ENCODE measurements around the gene TCTN1. TPM values are rescaled to one million over a fixed set of nuclear protein-coding genes. Genes with fewer than 3 reads are reported as not detected.

TCTN1 gene
- total and polyA plus RNA-seq, 2 of the 4 experiments (the other 2 are of a cell fraction), result 11.7 to 18.8 TPM

DNA sequence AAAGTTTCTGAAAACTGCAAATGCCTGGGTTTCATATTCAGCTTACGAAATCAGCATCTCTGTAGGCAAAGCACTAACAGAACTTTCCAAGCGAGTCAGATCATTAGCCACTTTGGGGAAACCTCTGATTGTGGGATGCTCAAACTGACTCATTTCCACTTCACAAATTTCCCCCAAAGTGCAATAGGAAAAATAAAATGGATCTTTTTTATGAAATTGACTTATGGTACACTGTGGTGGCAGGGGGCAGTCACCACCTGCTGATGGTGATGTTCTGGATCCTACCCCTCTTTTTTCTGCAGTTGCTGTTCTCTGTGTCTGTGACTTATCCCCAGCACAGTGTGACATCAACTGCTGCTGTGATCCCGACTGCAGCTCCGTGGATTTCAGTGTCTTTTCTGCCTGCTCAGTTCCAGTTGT is 5.6 kb downstream of the TCTN1 start:
- POLR2A ChIA-PET (ENCODE audit: unreplicated experiment), result no interaction called here
- in situ Hi-C loops (cut with MboI; ENCODE audit: low sequenced_read_pairs) (loop anchor here (10.0 kb wide), 1 partner anchor 265 kb away; no protein-coding TSS in a partner anchor), intact Hi-C loops (cut with micrococcal nuclease) (no loop called here), dilution Hi-C loops (cut with HindIII; ENCODE audit: low sequenced_read_pairs, unreplicated experiment) (no loop called here)
- H3K4me1 ChIP-seq (ENCODE audit: control insufficient read depth, insufficient read depth, low read length), result no peaks in the 10 kb centered on the region
- peaks cover 2% of the 10 kb centered on the region in 2 experiments for H3K79me1 ChIP-seq (ENCODE audit: low read depth in 1 of 2, low read length in 2 of 2)
- no peaks in the 10 kb centered on the region for H3K9me1 ChIP-seq (ENCODE audit: insufficient read depth, low read length)
- H3K9ac ChIP-seq (ENCODE audit: low read depth, low read length), result no peak overlapping the region
- H3K36me3 ChIP-seq (ENCODE audit: control insufficient read depth, insufficient read depth, low read length), result peaks cover 2% of the 10 kb centered on the region; the same call in 1 of the 2 replicates
- no peak overlapping the region for H3K18ac ChIP-seq (ENCODE audit: low read depth, low read length)
- H4K5ac ChIP-seq (ENCODE audit: low read depth, low read length), result no peak overlapping the region
- no peaks in the 10 kb centered on the region for H3K9me3 ChIP-seq (ENCODE audit: control insufficient read depth, insufficient read depth, low read length)
- H3K4me2 ChIP-seq (ENCODE audit: low read depth, low read length), result no peak overlapping the region
- no peak overlapping the region for H3K56ac ChIP-seq (ENCODE audit: extremely low read depth, insufficient read depth, low read length)
- H2AK9ac ChIP-seq (replicated peaks; ENCODE audit: low read depth, low read length, poor library complexity), result no peak overlapping the region
- H4K8ac ChIP-seq (ENCODE audit: low read depth in 2 of 2, low read length in 2 of 2), result no peak overlapping the region
- H2BK5ac ChIP-seq (ENCODE audit: low read depth, low read length, poor library complexity, severe bottlenecking), result no peak overlapping the region
- no peak overlapping the region for H4K91ac ChIP-seq (ENCODE audit: insufficient read depth, low read depth, low read length)
- peak; percentile 27; the same call in 1 of the 2 replicates for ATAC-seq (ENCODE audit: low read depth)
- CTCF ChIA-PET, result interaction anchor here (0.7 kb wide), 1 partner anchor 21 kb away, joined by 3 read pairs; no protein-coding TSS in a partner anchor
- H3K27ac ChIP-seq (ENCODE audit: insufficient read depth, low read length), result no peak overlapping the region
- H4K20me1 ChIP-seq (ENCODE audit: insufficient read depth, low read length), result no peaks in the 10 kb centered on the region
- H3K4me3 ChIP-seq (ENCODE audit: insufficient read depth, low read depth, low read length), result no peak overlapping the region
- BruUV-seq (replicated peaks), result no TSS peak
- H2AFZ ChIP-seq (replicated peaks; ENCODE audit: low read length, poor library complexity), result no peak overlapping the region
- WGBS, 2 experiments (ENCODE audit: extremely low coverage in 2 of 2, insufficient read length in 1 of 2), result no CpG with 5 or more reads among the region's 4 CpGs
- H2BK20ac ChIP-seq (ENCODE audit: low read depth, low read length), result no peak overlapping the region
- no peak overlapping the region for H3K23ac ChIP-seq (ENCODE audit: low read depth, low read length)
- TF ChIP-seq POLR2A (IDR thresholded peaks at IDR 0.05; ENCODE audit: low read depth, low read length) (no peak), RAD21 (IDR thresholded peaks at IDR 0.05; ENCODE audit: low read length) (peak; percentile 19; the same call in 1 of the 2 replicates)
- no peaks in the 10 kb centered on the region for H3K27me3 ChIP-seq (ENCODE audit: control insufficient read depth, insufficient read depth, low read length)
- no peak overlapping the region for H2BK120ac ChIP-seq (ENCODE audit: low read depth, low read length)
- no peak overlapping the region for H3K14ac ChIP-seq (replicated peaks; ENCODE audit: low read depth, low read length)
- H2AK5ac ChIP-seq (ENCODE audit: low read depth, low read length), result no peak overlapping the region
- H2BK15ac ChIP-seq (ENCODE audit: low read depth, low read length), result no peak overlapping the region
- peak; percentile 29 for DNase-seq
- H3K4ac ChIP-seq (ENCODE audit: low read depth, low read length), result no peak overlapping the region

All from IMR-90 (cell line).